Hindlimb muscle (tissue), 1 donor: ENCODE data around the gene AREL1. TPM values are rescaled to one million over a fixed set of nuclear protein-coding genes. Genes with fewer than 3 reads are reported as not detected.
A peak's percentile ranks its signal among the peaks of the same experiment; 100 is the strongest.
"Not testable (repeated sequence)": the region's sequence is repeated elsewhere in the genome, so short reads cannot be mapped to it uniquely, and the experiment has no call there.

ENCODE experiments used
- DNase-seq: peaks from one replicate; pipeline ENCODE4 v3.0.0-alpha.2; 2013
- polyA plus RNA-seq: library from polyadenylated mRNA; unstranded; fragments of 120-200 nt; gene quantifications from one replicate; pipeline ENCODE4 v1.2.1, GENCODE V29; 2013; ENCODE audit not compliant: insufficient read length

The AREL1 gene
- polyA plus RNA-seq, result 18.1 TPM

GRCh38 chr14:74712499-74713394 is at the start of gene AREL1, which contains the start of gene FCF1:
TSS of gene AREL1 (minus strand) at chr14:74713080. CDS start at chr14:74685615, 27,465 bp downstream.
TSS of gene FCF1 (plus strand) at chr14:74713144. CDS start at chr14:74713198, 54 bp downstream.
- peak; percentile 92 for DNase-seq

- DNase-seq, result not testable (repeated sequence)
Measured at GRCh38 chr14:74758505-74758904, 45.6 kb upstream of the AREL1 start.

GRCh38 chr14:74756326-74756725 is 43.4 kb upstream of the AREL1 start:
- DNase-seq, result no peak

GRCh38 chr14:74754899-74755298 is 42.0 kb upstream of the AREL1 start:
- no peak for DNase-seq

- no peak for DNase-seq
Measured at GRCh38 chr14:74754157-74754556, 41.3 kb upstream of the AREL1 start.

- DNase-seq, result no peak
Measured at GRCh38 chr14:74747237-74747636, 34.4 kb upstream of the AREL1 start.

- no peak for DNase-seq
Measured at GRCh38 chr14:74739293-74740030, 26.6 kb upstream of the AREL1 start.

- DNase-seq, result no peak
Measured at GRCh38 chr14:74737753-74738325, 25.0 kb upstream of the AREL1 start.

- no peak for DNase-seq
Measured at GRCh38 chr14:74735125-74735524, 22.2 kb upstream of the AREL1 start.

- DNase-seq, result no peak
Measured at GRCh38 chr14:74733221-74733620, 20.3 kb upstream of the AREL1 start.

GRCh38 chr14:74732387-74732786 is 19.5 kb upstream of the AREL1 start:
- no peak for DNase-seq

- DNase-seq, result no peak
Measured at GRCh38 chr14:74723134-74723533, 10.3 kb upstream of the AREL1 start.

- no peak for DNase-seq
Measured at GRCh38 chr14:74720526-74720925, 7.6 kb upstream of the AREL1 start.

- DNase-seq, result no peak
Measured at GRCh38 chr14:74713395-74713735, 485 bp upstream of the AREL1 start.

GRCh38 chr14:74711651-74712050 is 1.2 kb downstream of the AREL1 start:
- no peak for DNase-seq

GRCh38 chr14:74710480-74710879 is 2.4 kb downstream of the AREL1 start:
- no peak for DNase-seq

- DNase-seq, result no peak
Measured at GRCh38 chr14:74705613-74706500, 7.0 kb downstream of the AREL1 start.

- no peak for DNase-seq
Measured at GRCh38 chr14:74704656-74705055, 8.2 kb downstream of the AREL1 start.

GRCh38 chr14:74703043-74703442 is 9.8 kb downstream of the AREL1 start:
- DNase-seq, result no peak

GRCh38 chr14:74702293-74702692 is 10.6 kb downstream of the AREL1 start:
- DNase-seq, result no peak

- no peak for DNase-seq
Measured at GRCh38 chr14:74698465-74698864, 14.4 kb downstream of the AREL1 start.

GRCh38 chr14:74697976-74698375 is 14.9 kb downstream of the AREL1 start:
- DNase-seq, result no peak
